Measurements from ENCODE around the gene KRTAP5-10. TPM values are rescaled to one million over a fixed set of nuclear protein-coding genes. Genes with fewer than 3 reads are reported as not detected.

The KRTAP5-10 gene, protein sequence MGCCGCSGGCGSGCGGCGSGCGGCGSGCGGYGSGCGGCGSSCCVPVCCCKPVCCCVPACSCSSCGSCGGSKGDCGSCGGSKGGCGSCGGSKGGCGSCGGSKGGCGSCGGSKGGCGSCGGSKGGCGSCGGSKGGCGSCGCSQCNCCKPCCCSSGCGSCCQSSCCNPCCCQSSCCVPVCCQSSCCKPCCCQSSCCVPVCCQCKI
- not detected for total RNA-seq

DNA sequence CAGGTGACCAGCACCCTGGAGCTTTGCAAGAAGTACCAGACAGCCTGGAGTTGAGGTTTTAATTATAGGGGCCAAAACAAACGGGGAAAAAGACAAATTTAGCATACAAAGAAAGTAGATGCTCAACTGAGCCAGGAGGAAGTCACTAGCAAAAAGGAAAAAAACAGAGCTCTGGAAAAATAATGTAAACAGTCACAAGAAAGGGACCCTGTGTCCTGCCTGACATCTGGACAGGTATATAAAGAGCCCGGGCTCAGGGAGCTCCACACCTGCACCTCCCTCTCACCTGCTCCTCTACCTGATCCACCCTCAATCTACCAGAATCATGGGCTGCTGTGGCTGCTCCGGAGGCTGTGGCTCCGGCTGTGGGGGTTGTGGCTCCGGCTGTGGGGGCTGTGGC, at the start of gene KRTAP5-10:
TSS of gene KRTAP5-10 (plus strand) at position 301 of the 400 bp plus-strand sequence. CDS start at position 326, 25 bp downstream.
- H3K9me3 ChIP-seq = no peaks in the 10 kb centered on the region
- TF ChIP-seq POLR2AphosphoS5 (IDR thresholded peaks at IDR 0.05) (no peak), POLR2A (IDR thresholded peaks at IDR 0.05) (no peak)
- TF ChIP-seq, protein P1, sequence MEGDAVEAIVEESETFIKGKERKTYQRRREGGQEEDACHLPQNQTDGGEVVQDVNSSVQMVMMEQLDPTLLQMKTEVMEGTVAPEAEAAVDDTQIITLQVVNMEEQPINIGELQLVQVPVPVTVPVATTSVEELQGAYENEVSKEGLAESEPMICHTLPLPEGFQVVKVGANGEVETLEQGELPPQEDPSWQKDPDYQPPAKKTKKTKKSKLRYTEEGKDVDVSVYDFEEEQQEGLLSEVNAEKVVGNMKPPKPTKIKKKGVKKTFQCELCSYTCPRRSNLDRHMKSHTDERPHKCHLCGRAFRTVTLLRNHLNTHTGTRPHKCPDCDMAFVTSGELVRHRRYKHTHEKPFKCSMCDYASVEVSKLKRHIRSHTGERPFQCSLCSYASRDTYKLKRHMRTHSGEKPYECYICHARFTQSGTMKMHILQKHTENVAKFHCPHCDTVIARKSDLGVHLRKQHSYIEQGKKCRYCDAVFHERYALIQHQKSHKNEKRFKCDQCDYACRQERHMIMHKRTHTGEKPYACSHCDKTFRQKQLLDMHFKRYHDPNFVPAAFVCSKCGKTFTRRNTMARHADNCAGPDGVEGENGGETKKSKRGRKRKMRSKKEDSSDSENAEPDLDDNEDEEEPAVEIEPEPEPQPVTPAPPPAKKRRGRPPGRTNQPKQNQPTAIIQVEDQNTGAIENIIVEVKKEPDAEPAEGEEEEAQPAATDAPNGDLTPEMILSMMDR (IDR thresholded peaks at IDR 0.05) = no peak

DNA sequence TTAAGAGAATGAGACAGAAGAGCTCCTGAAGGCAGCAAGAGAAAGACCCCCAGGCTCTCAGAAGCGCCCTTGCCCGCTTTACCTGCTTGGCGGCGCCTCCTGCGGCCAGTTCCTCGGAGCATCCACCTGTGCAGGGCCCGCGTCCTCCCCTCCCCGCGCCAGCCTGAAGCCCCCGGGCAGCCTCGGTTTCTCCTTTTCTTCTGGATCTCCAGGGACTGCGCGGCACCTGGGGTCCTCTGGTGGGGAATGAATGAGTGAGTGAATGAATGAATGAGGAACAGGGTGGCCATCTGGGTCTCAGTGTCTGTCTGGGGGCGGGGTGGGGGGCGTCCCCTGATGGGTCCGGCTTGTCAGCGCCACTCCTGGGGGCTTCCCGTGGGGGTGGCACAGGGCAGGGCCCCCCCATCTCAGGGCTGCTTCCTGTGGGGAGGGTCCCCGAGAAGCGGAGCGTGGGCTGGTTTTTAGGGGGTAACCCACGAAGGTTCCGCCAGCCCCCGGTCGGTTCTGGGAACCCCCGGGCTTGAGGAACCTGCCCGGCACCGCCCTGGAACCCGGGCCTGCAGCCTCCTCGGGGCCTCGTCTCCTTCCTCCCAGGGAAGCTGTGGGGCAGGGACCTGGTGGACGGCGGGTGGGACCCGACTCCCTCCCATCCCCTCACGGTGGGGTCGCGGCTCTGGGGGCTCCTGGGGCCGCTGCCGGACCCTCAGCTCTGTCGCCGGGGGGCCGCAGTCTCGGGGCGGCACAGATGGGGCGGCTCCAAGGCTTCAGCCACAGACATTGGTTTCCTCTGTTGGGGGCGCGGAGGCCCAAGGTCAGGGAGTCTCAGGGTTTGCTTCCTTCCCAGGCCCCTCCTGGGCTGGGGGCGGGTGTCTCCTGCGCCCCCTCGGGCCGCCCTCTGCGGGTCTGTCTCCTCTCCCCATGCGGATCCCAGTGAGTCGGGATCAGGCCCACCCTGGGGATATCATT, 46.6 kb upstream of the KRTAP5-10 start:
- no peaks in the 10 kb centered on the region for H3K4me1 ChIP-seq
- no peak overlapping the region for H3K27ac ChIP-seq
- no peaks in the 10 kb centered on the region for H3K27me3 ChIP-seq
- DNase-seq (ENCODE audit: low spot score in 2 of 2) = no peak
- H3K36me3 ChIP-seq = no peaks in the 10 kb centered on the region
- H3K9me3 ChIP-seq = no peaks in the 10 kb centered on the region
- H3K4me3 ChIP-seq = no peak overlapping the region
- TF ChIP-seq POLR2A (IDR thresholded peaks at IDR 0.05) = no peak
- TF ChIP-seq, protein P1 (IDR thresholded peaks at IDR 0.05) = no peak
- TF ChIP-seq POLR2AphosphoS5 (IDR thresholded peaks at IDR 0.05) = no peak
- intact Hi-C loops (cut with DNase I; ENCODE audit: low total_unique reads) = no loop called here

More for the DNA sequence above, at the start of gene KRTAP5-10:
- Histone ChIP-seq H3K36me3 (no peaks in the 10 kb centered on the region), H3K27ac (no peak within 1 kb of the TSS), H3K4me1 (no peaks in the 10 kb centered on the region), H3K4me3 (no peak within 1 kb of the TSS), H3K27me3 (no peaks in the 10 kb centered on the region)
- DNase-seq (ENCODE audit: low spot score in 2 of 2) = no peak
- intact Hi-C loops (cut with DNase I; ENCODE audit: low total_unique reads) = no loop called here

DNA sequence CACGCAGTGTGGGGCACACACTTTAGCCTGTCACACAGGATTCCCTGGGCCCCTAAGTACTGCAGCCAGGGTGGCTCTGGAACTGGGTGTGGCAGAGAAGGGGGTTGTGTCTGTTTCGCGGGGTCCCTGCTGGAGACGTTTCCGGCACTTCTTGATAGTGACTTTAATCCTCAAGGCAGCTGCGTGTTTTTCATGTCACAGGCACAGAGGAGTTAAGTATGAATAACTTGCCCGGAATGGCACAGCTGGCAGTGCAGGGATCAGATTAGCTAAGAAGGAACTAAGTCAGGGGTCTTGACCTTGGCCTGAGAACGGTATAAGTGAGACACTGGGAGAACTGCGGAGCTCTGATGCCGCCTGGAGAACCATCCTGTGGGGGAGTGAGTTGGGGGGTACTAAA, 45.8 kb upstream of the KRTAP5-10 start:
- TF ChIP-seq POLR2A (IDR thresholded peaks at IDR 0.05) = no peak
- TF ChIP-seq, protein P1 (IDR thresholded peaks at IDR 0.05) = no peak
- no peak for TF ChIP-seq POLR2AphosphoS5 (IDR thresholded peaks at IDR 0.05)

DNA sequence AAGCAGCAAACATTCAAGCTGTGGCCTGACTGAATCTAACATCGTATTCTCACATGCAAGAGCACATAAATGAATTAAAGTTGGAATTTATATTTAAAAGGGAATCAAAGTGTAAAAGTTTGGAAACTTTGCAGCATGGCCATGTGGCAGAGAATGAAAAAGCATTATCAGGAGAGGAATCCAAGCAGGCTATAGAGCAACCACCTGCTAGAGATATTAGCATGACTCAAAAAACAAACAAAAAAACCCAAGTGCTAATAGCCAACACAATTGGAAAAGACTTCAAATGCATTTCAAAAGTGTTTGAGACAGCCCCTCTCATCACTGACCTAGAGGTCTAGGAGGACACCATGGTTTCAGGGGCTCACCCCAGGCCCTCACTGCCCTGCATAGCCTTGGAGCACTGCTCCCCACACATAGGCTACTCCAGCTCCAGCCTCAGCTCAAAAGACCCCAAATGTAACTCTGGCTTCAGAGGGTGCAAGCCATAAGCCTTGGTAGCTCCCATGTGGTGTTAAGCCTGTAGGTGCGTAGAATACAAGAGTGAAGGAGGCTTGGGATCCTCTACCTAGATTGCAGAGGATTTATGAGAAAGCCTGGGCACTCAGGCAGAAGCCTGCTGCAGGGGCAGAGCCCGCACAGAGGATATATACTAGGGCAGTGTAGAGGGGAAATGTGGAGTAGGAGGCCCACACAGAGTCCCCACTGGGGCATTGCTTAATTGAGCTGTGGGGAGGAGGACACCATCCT, 40.0 kb upstream of the KRTAP5-10 start:
- no peak overlapping the region for H3K27ac ChIP-seq
- no peaks in the 10 kb centered on the region for H3K4me1 ChIP-seq
- H3K9me3 ChIP-seq = peaks cover 7 to 13% of the 10 kb centered on the region in 2 donors
- H3K4me3 ChIP-seq = no peak overlapping the region
- H3K27me3 ChIP-seq = no peaks in the 10 kb centered on the region
- no peaks in the 10 kb centered on the region for H3K36me3 ChIP-seq
- no peak for TF ChIP-seq POLR2A (IDR thresholded peaks at IDR 0.05)
- TF ChIP-seq, protein P1 (IDR thresholded peaks at IDR 0.05) = no peak
- TF ChIP-seq POLR2AphosphoS5 (IDR thresholded peaks at IDR 0.05) = no peak
- DNase-seq (ENCODE audit: low spot score in 2 of 2) = peak in 1 of 2 donors; percentile 22
- intact Hi-C loops (cut with DNase I; ENCODE audit: low total_unique reads) = no loop called here

More for the DNA sequence above, 45.8 kb upstream of the KRTAP5-10 start:
- H3K4me1 ChIP-seq = no peaks in the 10 kb centered on the region
- DNase-seq (ENCODE audit: low spot score in 2 of 2) = no peak
- H3K27ac ChIP-seq = no peak overlapping the region
- H3K9me3 ChIP-seq = no peaks in the 10 kb centered on the region
- no peak overlapping the region for H3K4me3 ChIP-seq
- no peaks in the 10 kb centered on the region for H3K27me3 ChIP-seq
- intact Hi-C loops (cut with DNase I; ENCODE audit: low total_unique reads) = no loop called here
- H3K36me3 ChIP-seq = no peaks in the 10 kb centered on the region

Measured in breast epithelium (tissue), 4 donors.